GM18505 (cell line): ENCODE results near the gene RUSF1.
"Not testable (repeated sequence)": the region's sequence is repeated elsewhere in the genome, so short reads cannot be mapped to it uniquely, and the experiment has no call there.

Source experiments
- ATAC-seq: cut with Tn5 transposase; IDR thresholded peaks from one replicate; pipeline ENCODE4 v1.9.1; 2021; ENCODE audit not compliant: unreplicated experiment
- POLR2A ChIP-seq: IDR thresholded peaks from 4 replicates; pipeline ENCODE4 v1.6.1; 2011; ENCODE audit warnings: borderline replicate concordance; ENCODE audit not compliant: insufficient read depth, insufficient read length; ENCODE audit errors: extremely low read depth

Gene RUSF1

DNA sequence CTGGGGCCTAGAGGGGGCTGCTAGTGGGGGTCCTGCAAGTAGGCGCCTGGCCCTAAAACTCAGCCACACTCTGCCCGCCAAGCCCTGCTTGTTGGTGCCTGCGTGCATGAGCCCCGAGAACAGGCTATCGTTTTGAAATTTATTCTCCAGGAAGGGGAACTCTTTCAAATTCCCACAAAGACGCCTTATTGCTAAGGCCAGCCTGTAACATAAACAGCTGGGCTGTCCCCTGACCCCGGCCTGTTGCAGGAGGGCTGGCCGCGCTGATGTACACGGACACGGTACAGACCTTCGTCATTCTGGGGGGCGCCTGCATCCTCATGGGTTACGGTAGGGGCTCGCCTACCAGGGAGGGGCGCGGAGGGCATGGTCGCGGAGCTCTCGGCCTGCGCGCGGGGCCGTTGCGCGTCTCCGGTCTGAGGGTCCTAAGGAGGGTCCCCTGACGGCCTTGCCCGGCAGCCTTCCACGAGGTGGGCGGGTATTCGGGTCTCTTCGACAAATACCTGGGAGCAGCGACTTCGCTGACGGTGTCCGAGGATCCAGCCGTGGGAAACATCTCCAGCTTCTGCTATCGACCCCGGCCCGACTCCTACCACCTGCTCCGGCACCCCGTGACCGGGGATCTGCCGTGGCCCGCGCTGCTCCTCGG is 21.0 kb downstream of the RUSF1 start:
- TF ChIP-seq POLR2A = no peak
- ATAC-seq = no peak

DNA sequence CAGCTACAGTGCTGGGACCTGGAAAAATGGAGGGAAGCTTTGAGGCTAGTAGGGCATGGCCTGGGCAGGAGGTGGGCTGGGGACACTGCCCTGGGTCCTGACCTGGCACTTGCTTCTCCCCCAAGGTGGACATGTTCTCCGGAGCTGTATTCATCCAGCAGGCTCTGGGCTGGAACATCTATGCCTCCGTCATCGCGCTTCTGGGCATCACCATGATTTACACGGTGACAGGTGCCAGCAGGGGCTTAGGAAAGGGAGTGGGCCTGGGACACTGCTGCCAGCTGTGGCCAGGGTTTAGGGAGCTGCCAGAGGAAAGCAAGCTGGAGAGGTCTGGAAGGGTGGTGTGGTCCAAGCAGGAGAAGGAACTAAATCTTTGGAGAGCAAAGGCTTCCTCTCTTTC is 22.1 kb downstream of the RUSF1 start:
- TF ChIP-seq POLR2A = no peak
- no peak for ATAC-seq

DNA sequence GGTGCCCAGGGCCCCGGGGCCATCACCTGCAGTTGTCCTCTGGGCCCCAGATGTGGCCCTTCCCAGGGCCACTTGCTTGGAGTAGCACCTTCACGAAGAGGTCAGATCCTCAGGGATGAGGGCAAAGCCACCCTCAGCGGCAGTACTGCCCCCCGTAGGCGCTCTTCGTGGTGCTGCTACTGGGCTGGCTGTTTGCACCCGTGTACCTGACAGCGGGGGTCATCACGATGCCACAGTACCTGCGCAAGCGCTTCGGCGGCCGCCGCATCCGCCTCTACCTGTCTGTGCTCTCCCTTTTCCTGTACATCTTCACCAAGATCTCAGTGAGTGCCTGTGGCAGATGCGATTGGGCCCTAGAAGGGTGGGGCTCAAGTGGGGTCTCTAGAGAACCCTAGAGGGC is 22.6 kb downstream of the RUSF1 start:
- no peak for ATAC-seq
- TF ChIP-seq POLR2A = no peak

DNA sequence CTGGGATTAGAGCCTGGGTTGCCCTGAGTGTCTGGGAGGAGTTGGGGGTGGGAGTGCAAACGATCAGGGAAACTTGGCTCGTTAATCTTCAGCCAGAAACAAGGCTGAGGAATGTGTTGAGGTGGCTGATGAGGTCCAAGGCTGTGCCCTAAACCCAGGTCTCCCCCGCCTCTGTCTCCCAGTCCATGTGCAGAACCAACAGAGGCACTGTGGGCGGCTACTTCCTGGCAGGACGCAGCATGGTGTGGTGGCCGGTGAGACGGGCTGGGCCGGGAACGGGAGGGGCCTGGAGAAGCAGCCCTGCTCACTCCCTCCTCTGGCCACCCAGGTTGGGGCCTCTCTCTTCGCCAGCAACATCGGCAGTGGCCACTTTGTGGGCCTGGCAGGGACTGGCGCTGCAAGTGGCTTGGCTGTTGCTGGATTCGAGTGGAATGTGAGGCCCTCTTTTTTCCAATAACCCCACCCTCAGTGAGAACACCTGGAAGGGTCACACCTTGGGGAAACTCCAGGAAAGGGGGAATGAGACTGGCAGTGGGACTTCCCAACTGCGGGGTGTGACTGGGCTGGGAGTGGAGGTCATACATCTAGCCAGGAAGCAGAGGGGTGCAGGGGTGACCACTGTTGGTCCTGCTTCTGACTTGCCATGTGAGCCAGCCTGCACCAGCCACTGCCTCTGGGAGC is 23.6 kb downstream of the RUSF1 start:
- no peak for ATAC-seq
- TF ChIP-seq POLR2A = no peak

DNA sequence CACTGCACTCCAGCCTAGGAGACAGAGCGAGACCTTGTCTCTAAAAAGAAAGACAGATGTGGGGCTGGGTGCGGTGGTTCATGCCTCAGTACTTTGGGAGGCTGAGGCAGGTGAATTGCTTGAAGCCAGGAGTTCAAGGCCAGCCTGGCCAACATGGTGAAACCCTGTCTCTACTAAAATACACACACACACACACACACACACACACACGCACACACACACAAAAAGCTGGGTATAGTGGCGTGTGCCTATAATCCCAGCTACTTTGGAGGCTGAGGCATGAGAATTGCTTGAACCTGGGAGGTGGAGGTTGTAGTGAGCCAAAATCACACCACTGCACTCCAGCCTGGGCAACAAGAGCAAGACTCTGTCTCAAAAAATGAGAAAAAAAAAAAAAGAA is 24.1 kb downstream of the RUSF1 start:
- not testable (repeated sequence) for ATAC-seq

DNA sequence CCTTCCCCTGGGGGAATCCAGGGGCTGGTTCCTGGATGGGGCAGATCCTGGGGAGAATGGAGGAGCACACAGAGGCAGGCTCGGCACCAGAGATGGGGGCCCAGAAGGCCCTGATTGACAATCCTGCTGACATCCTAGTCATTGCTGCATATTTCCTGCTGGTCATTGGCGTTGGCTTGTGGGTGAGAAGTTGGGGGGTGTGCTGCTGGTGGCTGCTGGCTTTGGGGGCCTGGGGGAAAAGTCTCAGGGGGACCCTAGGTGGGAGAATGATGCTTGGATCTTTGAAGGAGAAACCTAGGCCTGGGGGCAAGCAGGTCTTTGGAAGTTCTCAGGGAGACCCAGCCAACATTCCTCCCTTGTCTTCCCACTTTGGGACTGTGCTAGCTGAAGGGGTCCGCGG is 25.1 kb downstream of the RUSF1 start, which contains the start of gene SLC5A2:
TSS of gene SLC5A2 (plus strand) at position 43 of the 400 bp plus-strand sequence. CDS start at position 57, 14 bp downstream.
- no peak for ATAC-seq
- TF ChIP-seq POLR2A = no peak

DNA sequence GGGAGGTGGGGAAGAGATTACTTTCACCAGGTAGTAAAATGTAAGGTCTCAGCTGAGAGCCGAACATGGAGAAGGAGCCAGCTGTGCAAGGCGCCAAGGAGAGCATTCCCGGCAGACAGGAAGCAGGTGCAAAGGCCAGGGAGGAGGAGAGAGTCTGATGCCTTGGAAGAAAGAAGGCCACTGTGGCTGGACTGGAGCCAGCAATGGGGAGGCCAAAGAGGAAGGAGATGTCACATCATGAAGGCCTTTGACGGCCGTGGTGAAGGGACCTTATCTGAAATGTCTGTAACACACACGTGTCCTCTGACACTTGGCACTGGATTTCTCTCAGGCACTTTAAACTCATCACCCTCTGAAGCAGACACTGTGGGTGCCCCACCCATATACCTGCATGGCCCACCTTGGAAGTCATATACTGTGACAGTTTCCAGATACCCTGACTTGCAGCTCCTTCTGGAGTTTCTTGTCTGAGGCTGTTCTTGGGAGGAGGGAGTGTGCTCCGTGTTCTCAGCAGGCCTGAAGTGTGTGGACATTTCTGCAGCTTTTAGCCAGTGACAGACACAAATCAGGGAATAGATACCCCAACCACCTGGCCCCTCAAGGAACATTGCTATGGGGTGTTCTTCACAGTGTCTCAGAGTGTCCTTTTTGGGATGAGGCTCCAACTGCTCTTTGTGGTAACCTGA is 27.2 kb downstream of the RUSF1 start:
- no peak for ATAC-seq
- TF ChIP-seq POLR2A = no peak

DNA sequence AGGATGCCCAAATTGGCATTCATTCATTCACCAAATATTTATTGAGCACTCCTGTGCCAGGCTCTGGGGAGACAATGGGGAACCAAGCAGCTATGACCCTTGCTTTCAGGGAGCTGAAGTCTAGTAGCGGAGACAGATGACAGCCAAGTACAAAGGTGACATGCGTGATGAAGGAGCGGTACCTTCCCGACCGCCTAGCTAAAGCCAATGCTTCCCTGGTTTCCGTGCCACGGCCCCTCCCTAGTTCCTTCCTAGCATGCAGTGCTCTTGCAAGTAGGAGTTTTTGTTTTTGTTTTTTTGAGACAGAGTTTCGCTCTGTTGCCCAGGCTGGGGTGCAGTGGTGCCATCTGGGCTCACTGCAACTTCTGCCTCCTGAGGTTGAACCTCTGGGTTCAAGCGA is 28.4 kb downstream of the RUSF1 start:
- no peak for TF ChIP-seq POLR2A
- no peak for ATAC-seq

DNA sequence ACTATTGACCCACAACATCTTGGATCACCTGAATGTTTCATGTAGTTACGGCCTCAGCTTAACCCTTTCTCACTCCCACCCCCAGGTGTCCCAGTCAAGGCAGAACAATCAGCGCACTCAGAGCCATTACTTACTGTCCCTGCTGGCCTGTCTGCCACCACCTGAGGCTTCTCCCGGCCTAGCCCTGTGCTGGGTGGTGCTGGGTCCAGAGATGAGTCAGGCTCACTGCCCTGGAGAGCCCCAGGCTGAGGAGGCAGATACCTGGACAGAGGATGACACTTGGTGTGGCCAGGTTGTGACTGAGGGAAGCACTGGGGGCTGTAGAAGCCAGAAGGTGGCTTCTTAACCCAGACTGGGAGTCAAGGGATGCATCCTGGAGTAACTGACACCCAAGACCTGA is 29.2 kb downstream of the RUSF1 start:
- no peak for ATAC-seq
- no peak for TF ChIP-seq POLR2A

DNA sequence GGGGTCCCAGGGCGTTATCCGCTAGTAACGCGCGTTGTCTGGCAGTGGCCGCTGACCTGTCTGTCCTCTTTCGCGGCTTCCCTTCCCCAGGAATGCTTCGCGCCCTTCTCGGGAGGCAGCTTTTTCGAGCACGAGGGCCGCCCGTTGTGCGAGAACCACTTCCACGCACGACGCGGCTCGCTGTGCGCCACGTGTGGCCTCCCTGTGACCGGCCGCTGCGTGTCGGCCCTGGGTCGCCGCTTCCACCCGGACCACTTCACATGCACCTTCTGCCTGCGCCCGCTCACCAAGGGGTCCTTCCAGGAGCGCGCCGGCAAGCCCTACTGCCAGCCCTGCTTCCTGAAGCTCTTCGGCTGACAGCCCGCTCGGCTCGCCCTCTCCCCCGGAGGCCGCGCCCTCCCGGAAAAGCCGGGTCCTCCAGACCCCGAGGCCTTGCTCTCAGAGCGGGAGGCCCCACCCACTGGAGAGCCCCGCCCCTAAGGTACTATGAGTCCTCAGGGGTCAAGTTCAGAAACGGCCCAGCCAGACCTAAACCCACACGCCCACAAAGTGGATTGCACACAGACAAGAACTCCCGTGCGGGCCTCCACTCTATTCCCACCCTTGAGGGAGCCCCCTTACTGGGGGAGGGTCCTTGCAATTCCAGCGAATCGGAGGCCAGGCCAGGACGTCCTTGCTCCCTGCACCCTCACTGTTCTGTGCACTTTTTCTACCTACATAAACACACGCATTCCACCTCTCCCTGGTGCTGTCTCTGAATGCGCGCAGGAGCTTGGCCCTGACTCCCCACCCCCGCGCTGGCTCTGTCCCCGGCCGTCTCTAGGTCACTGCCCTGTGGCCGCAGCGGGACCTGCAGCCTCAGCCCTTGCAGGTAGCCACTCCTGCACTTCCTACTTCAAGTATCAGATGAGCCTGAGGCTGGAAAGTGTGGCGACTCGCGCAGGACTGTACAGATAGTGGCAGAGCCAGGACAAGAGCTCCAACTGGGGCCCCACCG is 30.7 kb downstream of the RUSF1 start:
- TF ChIP-seq POLR2A = no peak
- ATAC-seq = peak; percentile 29

DNA sequence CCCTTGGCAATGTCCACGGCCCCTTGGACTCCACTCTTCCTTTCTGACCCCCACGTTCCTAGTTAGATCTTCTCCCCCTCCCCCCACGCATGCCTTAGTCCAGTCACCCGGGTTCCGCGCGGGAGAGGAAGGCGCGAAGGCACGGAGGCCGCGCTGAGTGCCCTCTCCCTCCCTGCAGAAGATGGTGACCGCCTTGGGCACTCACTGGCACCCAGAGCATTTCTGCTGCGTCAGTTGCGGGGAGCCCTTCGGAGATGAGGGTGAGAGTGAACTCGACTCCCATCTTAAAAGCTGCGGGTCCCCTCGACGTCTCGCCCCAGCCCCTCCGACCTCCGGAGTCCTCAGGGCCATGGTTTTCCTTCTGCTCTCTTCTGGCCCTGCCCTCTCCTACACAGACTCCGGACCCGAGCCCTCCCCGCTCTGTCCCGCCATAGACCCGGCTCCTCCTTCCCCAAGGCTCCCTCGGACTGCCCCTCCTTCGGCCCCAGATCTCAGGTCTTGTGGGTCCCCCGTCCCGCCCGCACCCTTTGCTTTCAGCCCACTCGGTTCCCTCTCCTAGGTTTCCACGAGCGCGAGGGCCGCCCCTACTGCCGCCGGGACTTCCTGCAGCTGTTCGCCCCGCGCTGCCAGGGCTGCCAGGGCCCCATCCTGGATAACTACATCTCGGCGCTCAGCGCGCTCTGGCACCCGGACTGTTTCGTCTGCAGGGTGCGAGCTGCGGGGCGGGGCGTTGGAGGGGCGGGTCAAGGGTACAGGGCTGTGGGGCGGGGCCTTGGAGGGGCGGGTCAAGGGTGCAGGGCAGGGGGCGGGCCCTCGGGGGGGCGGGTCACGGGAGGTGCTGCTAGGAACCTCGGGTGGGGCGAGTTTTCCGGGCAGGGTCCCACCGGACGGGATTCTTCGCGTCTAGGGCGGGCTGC is 31.6 kb downstream of the RUSF1 start:
- peak; percentile 62 for ATAC-seq
- TF ChIP-seq POLR2A = no peak

DNA sequence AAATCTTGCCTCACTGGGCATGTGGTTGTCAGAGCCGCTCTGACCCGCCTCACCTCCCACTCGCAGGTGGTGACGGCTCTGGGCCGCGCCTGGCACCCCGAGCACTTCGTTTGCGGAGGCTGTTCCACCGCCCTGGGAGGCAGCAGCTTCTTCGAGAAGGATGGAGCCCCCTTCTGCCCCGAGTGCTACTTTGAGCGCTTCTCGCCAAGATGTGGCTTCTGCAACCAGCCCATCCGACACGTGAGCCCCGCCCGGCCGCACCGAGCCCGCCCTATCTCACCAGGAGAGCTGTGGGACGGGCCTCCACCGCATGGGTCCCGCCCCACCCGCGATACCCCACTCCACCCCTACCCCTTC is 32.3 kb downstream of the RUSF1 start:
- no peak for TF ChIP-seq POLR2A
- no peak for ATAC-seq
